Femur (tissue), 1 donor: ENCODE results near the gene NKX2-2.
"Not testable (repeated sequence)": the region's sequence is repeated elsewhere in the genome, so short reads cannot be mapped to it uniquely, and the experiment has no call there.

ENCODE experiments used
- DNase-seq: peaks from one replicate; pipeline ENCODE4 v3.0.0-alpha.2; 2017

Gene NKX2-2

GRCh38 chr20:21508230-21509078 is 5.4 kb downstream of the NKX2-2 start:
- no peak for DNase-seq

- DNase-seq: no peak
Observed at GRCh38 chr20:21507400-21508229, 6.2 kb downstream of the NKX2-2 start.

GRCh38 chr20:21505810-21506530 is 7.9 kb downstream of the NKX2-2 start:
- peak; percentile 59 for DNase-seq

- peak; percentile 66 for DNase-seq
Observed at GRCh38 chr20:21505161-21505809, 8.6 kb downstream of the NKX2-2 start.

GRCh38 chr20:21504323-21504722 is 9.5 kb downstream of the NKX2-2 start:
- no peak for DNase-seq

- DNase-seq: no peak
Observed at GRCh38 chr20:21503345-21503744, 10.5 kb downstream of the NKX2-2 start.

GRCh38 chr20:21501184-21501583 is 12.7 kb downstream of the NKX2-2 start:
- no peak for DNase-seq

DNA sequence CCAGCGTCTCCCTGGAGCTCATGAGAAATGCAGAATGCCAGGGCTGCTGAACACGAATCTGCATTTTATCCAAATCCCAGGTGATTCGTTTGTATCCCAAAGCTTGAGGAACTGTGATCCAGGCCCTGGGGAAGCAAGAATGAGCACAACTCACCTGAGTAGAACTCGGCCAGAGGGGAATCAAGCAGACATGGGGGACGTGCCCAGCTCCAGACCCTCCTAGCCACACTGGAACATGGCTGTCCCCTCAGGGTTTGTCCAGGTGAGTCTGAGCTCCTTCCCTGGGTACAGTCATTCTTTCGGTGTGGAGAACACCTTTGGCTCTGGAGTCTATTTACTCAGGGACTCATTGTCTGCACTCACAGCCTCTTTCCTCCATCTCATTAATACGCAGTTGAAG is 13.3 kb downstream of the NKX2-2 start:
- DNase-seq: no peak

GRCh38 chr20:21499641-21500040 is 14.2 kb downstream of the NKX2-2 start:
- no peak for DNase-seq

- no peak for DNase-seq
Observed at GRCh38 chr20:21498635-21499034, 15.2 kb downstream of the NKX2-2 start.

DNA sequence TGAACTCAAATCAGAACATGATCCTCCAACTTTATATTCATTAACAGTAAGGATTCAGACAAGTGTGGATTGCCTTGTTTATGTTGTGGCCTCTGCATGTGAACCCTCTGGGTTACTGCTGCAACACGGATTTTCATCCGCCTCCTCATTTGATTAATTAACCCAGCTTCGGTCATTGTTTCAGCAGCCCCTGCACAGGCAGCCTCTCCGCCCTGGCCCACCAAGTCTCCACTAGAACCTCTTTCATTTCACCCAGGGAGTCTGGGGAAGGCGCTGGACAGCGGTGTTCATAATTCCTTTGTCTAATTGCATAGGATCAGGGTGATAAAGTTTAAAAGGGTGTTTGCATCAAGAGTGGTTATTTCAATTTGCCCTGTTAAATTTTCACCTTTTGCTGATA is 15.7 kb downstream of the NKX2-2 start:
- DNase-seq: no peak

DNA sequence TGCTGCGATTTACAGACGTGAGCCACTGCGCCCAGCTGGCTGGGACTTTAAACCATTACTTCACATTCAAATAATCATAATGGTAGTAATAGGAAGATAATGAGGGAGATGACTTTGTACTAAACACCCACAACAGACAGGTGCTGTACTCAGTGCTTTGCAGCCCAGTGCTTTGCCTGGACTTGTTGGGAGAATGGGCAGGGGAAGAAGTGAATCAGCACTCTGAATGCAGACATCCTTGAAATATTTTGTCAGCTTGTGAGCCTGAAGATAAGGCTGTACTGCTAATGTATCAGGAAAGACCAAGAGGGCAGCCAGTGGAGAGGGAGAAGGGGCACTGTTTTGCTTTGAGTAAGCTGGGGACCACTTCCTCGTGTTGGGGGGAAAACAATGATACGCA is 17.4 kb downstream of the NKX2-2 start:
- no peak for DNase-seq

DNA sequence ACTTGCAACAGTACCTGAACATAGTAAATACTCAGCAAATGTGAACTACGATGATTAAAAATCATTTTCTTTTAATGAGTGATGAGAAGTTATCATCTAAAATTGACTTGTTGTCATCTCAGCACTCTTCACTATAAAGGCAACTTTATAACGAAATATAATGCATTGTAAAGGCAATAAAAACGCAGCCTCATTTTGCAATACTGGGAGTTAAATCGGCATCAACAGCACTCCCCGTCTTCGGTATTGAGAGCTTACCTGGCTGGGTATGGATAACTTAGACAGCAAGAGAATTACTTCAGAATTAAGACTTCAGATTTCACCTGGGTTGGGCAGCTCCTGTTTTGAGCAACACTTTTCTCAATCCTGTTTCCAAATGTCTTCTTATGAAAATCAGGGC is 20.8 kb downstream of the NKX2-2 start:
- DNase-seq: no peak

- DNase-seq: no peak
Observed at GRCh38 chr20:21490105-21490504, 23.8 kb downstream of the NKX2-2 start.

GRCh38 chr20:21480144-21480543 is 33.7 kb downstream of the NKX2-2 start:
- DNase-seq: not testable (repeated sequence)

DNA sequence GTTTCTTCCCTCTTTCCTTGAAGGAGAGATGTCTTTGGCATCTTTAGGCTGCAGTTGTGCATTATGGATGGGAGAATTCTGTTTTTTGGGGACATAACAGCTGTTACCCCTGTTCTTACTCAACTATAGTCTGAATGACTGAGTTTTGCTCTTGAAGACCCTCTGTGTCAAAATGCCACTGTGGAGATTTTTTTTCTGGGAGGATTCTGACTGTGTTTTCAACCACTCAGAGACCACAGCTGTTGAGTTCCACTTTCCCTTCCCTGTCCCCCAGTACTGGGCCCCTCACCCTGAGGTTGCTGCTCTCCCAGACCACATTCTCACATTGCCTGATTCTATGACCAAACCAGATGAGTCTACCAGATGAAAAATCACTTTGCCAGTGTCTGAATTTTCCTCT is 48.1 kb downstream of the NKX2-2 start:
- no peak for DNase-seq

DNA sequence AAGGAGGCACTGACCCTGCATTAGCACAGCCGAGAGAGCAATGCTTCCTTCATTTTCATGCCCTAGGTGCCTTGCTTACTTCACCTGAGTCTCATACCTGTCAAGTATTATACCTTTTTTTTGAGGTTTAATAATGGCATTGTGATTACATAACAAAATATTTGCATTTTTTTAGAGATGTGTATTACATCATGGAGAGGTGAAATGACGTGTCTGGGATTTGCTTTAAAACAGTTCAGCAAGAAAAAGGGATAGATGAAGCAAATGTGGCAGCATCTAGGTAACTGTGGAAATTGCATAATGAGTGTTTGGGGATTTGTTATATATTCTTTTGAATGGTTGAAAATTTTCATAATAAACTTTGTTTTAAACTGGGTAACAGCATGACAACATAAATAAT is 48.9 kb downstream of the NKX2-2 start:
- DNase-seq: no peak
